Measurements from ENCODE around the gene CCDC191. TPM values are rescaled to one million over a fixed set of nuclear protein-coding genes. Genes with fewer than 3 reads are reported as not detected.

CCDC191 gene
- total RNA-seq, 1 donor from 2014 or later, result 4.9 TPM

DNA sequence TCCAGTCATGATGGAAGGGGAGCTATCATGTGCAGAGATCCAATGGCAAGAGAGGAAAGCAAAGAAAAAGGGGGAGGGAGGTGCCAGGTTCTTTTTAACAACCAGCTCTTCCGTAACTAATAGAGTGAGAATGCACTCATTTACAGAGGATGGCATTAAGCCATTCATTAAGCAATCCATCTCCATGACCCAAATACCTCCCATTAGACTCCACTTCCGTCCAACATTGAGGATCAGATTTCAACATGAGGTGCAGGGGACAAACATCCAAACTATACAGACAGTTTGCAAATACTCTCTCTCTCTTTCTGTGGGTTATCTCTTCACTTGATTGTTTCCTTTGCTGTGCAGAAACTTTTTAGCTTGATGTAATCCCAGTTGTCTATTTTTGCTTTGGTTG, 87.3 kb downstream of the CCDC191 start:
- no peak for DNase-seq (ENCODE audit: low spot score)
- TF ChIP-seq EZH2phosphoT487 (IDR thresholded peaks at IDR 0.05) (no peak), EZH2 (IDR thresholded peaks at IDR 0.05) (no peak)
- TF ChIP-seq, protein P1, sequence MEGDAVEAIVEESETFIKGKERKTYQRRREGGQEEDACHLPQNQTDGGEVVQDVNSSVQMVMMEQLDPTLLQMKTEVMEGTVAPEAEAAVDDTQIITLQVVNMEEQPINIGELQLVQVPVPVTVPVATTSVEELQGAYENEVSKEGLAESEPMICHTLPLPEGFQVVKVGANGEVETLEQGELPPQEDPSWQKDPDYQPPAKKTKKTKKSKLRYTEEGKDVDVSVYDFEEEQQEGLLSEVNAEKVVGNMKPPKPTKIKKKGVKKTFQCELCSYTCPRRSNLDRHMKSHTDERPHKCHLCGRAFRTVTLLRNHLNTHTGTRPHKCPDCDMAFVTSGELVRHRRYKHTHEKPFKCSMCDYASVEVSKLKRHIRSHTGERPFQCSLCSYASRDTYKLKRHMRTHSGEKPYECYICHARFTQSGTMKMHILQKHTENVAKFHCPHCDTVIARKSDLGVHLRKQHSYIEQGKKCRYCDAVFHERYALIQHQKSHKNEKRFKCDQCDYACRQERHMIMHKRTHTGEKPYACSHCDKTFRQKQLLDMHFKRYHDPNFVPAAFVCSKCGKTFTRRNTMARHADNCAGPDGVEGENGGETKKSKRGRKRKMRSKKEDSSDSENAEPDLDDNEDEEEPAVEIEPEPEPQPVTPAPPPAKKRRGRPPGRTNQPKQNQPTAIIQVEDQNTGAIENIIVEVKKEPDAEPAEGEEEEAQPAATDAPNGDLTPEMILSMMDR (IDR thresholded peaks at IDR 0.05), result no peak
- peaks cover 5% of the 10 kb centered on the region for H3K36me3 Mint-ChIP-seq
- H3K27ac Mint-ChIP-seq, result no peak overlapping the region
- Histone ChIP-seq H3K4me3 (no peak overlapping the region), H3K36me3 (no peaks in the 10 kb centered on the region), H3K79me2 (ENCODE audit: low read depth) (no peaks in the 10 kb centered on the region), H3K4me1 (no peaks in the 10 kb centered on the region), H3K9me3 (ENCODE audit: low read depth) (peaks cover 6% of the 10 kb centered on the region), H3K9ac (no peak overlapping the region), H2AFZ (replicated peaks) (no peak overlapping the region), H3F3A (ENCODE audit: low read depth) (no peaks in the 10 kb centered on the region), H3K27me3 (no peaks in the 10 kb centered on the region), H3K27ac (no peak overlapping the region), H4K20me1 (ENCODE audit: low read depth) (no peaks in the 10 kb centered on the region), H3K4me2 (peak overlapping the region; percentile 52)
- no peak overlapping the region for H3K4me3 Mint-ChIP-seq
- H3K27me3 Mint-ChIP-seq (ENCODE audit: insufficient read depth, low read depth), result no peaks in the 10 kb centered on the region
- H3K9me3 Mint-ChIP-seq, result peaks cover 19% of the 10 kb centered on the region
- H3K4me1 Mint-ChIP-seq, result no peaks in the 10 kb centered on the region

DNA sequence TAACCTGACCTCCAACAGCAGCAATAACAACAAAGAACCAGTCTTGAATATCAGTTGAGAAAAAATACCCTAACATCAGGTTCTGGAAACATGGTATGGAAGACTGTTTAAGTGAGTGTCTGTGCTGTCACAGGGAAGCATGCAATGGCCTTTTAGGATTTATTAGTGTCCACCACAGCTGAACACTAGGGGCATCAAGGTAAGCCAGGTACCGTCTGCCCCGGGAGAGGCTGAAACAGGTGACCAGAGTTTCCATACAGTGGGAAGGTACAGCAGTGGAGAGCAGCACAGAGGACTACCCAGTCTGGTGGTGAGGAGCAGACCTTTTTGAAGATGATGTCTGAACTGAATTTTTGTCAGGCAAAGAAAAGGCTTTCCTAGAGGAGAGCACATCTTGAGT, 90.2 kb downstream of the CCDC191 start:
- TF ChIP-seq, protein P1 (IDR thresholded peaks at IDR 0.05), result no peak
- no peak for TF ChIP-seq EZH2 (IDR thresholded peaks at IDR 0.05)
- TF ChIP-seq EZH2phosphoT487 (IDR thresholded peaks at IDR 0.05), result no peak
- H3K4me3 ChIP-seq, result no peak overlapping the region
- Mint-ChIP-seq H3K27ac (no peak overlapping the region), H3K36me3 (no peaks in the 10 kb centered on the region), H3K9me3 (no peaks in the 10 kb centered on the region), H3K4me1 (no peaks in the 10 kb centered on the region), H3K4me3 (no peak overlapping the region), H3K27me3 (ENCODE audit: insufficient read depth, low read depth) (no peaks in the 10 kb centered on the region)
- no peak overlapping the region for H3K4me2 ChIP-seq
- H3K27me3 ChIP-seq, result no peaks in the 10 kb centered on the region
- no peaks in the 10 kb centered on the region for H3F3A ChIP-seq (ENCODE audit: low read depth)
- no peaks in the 10 kb centered on the region for H3K9me3 ChIP-seq (ENCODE audit: low read depth)
- H3K9ac ChIP-seq, result no peak overlapping the region
- no peak overlapping the region for H2AFZ ChIP-seq (replicated peaks)
- H3K79me2 ChIP-seq (ENCODE audit: low read depth), result no peaks in the 10 kb centered on the region
- no peaks in the 10 kb centered on the region for H3K4me1 ChIP-seq
- no peak for DNase-seq (ENCODE audit: low spot score)
- H4K20me1 ChIP-seq (ENCODE audit: low read depth), result no peaks in the 10 kb centered on the region
- H3K36me3 ChIP-seq, result no peaks in the 10 kb centered on the region
- H3K27ac ChIP-seq, result no peak overlapping the region

DNA sequence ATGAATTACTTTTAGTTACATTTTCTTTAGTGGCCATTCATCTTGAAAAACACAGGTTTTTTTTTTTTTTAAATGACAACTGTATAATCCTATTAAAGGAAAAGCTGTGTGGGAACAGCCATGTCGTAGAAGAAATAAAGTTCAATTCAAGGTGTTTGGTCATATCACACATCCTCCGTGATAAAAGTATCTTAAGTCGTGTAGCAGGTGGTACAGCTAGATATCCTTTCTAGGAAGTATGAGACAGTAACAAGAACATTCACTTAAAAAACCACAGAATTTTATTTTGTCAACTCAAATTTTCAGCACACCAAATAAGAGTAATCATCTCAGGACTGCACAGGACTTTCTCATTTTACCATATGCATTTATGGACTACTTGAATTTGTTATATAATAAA, 92.4 kb downstream of the CCDC191 start:
- Histone ChIP-seq H3K79me2 (ENCODE audit: low read depth) (no peaks in the 10 kb centered on the region), H3K4me3 (no peak overlapping the region), H3K27me3 (no peaks in the 10 kb centered on the region), H3K4me2 (no peak overlapping the region), H3K4me1 (no peaks in the 10 kb centered on the region), H2AFZ (replicated peaks) (no peak overlapping the region), H3K9ac (no peak overlapping the region), H3K27ac (no peak overlapping the region), H3K36me3 (no peaks in the 10 kb centered on the region), H3K9me3 (ENCODE audit: low read depth) (no peaks in the 10 kb centered on the region), H4K20me1 (ENCODE audit: low read depth) (no peaks in the 10 kb centered on the region), H3F3A (ENCODE audit: low read depth) (no peaks in the 10 kb centered on the region)
- H3K4me3 Mint-ChIP-seq, result no peak overlapping the region
- H3K9me3 Mint-ChIP-seq, result no peaks in the 10 kb centered on the region
- H3K4me1 Mint-ChIP-seq, result no peaks in the 10 kb centered on the region
- no peak for DNase-seq (ENCODE audit: low spot score)
- no peak overlapping the region for H3K27ac Mint-ChIP-seq
- H3K36me3 Mint-ChIP-seq, result no peaks in the 10 kb centered on the region
- no peaks in the 10 kb centered on the region for H3K27me3 Mint-ChIP-seq (ENCODE audit: insufficient read depth, low read depth)
- no peak for TF ChIP-seq EZH2 (IDR thresholded peaks at IDR 0.05)
- TF ChIP-seq EZH2phosphoT487 (IDR thresholded peaks at IDR 0.05), result no peak

DNA sequence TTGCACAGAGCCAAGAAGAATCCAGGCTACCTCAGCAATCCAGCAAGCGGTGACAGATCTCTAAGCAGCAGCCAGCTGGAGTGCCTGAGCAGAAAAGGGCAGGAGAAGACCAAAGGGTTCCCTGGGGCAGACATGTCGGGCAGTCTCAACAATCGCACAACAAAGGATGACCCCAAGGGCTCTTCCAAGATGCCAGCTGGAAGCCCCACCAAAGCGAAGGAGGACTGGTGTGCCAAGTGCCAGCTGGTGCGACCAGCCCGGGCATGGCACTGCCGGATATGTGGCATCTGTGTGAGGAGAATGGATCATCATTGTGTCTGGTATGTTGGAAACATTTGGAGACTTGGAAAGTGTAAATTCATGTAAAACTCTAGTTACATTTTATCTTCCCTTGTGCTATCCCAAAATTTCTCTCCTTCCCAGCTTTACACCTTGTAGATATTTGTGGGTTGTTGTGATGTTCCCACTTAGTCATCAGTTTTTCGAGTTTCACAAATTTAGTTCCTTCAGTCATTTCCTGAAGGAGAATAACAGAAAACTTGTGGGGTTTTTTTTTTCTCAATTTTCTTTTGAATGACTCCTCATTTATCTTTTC, 102.1 kb downstream of the CCDC191 start:
- no peak overlapping the region for H3K9ac ChIP-seq
- H3K79me2 ChIP-seq (ENCODE audit: low read depth), result no peaks in the 10 kb centered on the region
- peaks cover 3% of the 10 kb centered on the region for H3K36me3 Mint-ChIP-seq
- H3K4me3 Mint-ChIP-seq, result no peak overlapping the region
- H3K36me3 ChIP-seq, result no peaks in the 10 kb centered on the region
- no peak for TF ChIP-seq EZH2phosphoT487 (IDR thresholded peaks at IDR 0.05)
- no peak for TF ChIP-seq EZH2 (IDR thresholded peaks at IDR 0.05)
- TF ChIP-seq, protein P1 (IDR thresholded peaks at IDR 0.05), result no peak
- no peak overlapping the region for H3K4me3 ChIP-seq
- H2AFZ ChIP-seq (replicated peaks), result no peak overlapping the region
- H3F3A ChIP-seq (ENCODE audit: low read depth), result no peaks in the 10 kb centered on the region
- H4K20me1 ChIP-seq (ENCODE audit: low read depth), result no peaks in the 10 kb centered on the region
- peaks cover 5% of the 10 kb centered on the region for H3K27me3 Mint-ChIP-seq (ENCODE audit: insufficient read depth, low read depth)
- no peak overlapping the region for H3K4me2 ChIP-seq
- no peak overlapping the region for H3K27ac ChIP-seq
- H3K9me3 ChIP-seq (ENCODE audit: low read depth), result no peaks in the 10 kb centered on the region
- no peak overlapping the region for H3K27ac Mint-ChIP-seq
- H3K27me3 ChIP-seq, result peaks cover 13% of the 10 kb centered on the region
- no peaks in the 10 kb centered on the region for H3K4me1 Mint-ChIP-seq
- peaks cover 11% of the 10 kb centered on the region for H3K4me1 ChIP-seq
- H3K9me3 Mint-ChIP-seq, result no peaks in the 10 kb centered on the region
- no peak for DNase-seq (ENCODE audit: low spot score)

Measured in neural progenitor cell (in vitro differentiated cells).